GM08714 (cell line): ENCODE results near the gene NID1.

Experiments used
- H3K4me3 ChIP-seq: fragments of 200-500 bp; sonication (Bioruptor generic); 2 replicates; pipeline ENCODE4 v1.5.1; 2014; ENCODE audit warnings: mild to moderate bottlenecking, low read length, inconsistent platforms
- ZNF274 ChIP-seq: IDR thresholded peaks from 2 replicates; pipeline ENCODE4 v1.6.1; 2012; ENCODE audit warnings: mild to moderate bottlenecking, low read depth, low read length

The NID1 gene

DNA sequence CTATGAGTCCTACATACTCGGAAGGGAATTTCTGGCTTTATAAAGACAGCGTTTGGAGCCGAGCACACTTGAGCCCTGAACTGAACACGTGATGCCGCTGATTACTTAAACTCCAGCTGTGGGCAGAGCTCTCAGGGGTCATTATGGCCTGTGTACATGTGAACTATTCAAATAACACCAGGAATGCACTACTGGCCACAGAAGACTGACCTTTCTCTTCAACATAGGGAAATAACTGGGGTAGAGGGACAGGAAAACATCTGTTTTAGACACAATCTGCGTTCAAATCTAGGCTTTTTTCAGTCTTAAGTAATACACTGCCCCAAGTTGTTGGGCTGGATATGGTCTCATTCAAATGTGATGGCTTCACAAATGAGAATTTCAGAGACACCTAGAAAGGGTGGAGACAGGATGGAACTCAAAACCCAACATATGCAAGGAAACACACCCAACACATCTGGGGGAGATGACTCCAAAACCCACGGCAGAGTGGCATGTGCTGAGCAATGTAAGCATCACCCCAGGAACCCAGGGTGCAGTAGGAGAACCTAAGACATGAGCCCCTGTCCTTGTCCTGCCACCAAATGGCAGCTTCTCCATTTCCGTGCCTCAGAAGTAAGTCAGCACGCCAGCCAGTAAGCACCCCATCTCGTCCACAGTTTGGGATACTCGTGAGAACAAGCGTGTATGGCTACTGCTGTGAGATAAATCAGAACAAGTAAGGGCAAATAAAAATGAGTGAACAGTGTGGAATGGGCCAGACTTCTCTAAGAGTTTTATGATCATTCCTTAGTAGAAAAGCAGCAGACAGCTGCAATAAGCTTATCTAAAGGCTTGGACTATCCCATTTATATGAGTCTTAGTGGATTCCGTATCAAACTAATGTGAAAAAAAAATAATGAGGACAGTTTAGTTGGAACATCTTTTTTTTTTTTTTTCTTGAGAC is 24.9 kb downstream of the NID1 start:
- TF ChIP-seq ZNF274: no peak
- H3K4me3 ChIP-seq: no peak overlapping the region

DNA sequence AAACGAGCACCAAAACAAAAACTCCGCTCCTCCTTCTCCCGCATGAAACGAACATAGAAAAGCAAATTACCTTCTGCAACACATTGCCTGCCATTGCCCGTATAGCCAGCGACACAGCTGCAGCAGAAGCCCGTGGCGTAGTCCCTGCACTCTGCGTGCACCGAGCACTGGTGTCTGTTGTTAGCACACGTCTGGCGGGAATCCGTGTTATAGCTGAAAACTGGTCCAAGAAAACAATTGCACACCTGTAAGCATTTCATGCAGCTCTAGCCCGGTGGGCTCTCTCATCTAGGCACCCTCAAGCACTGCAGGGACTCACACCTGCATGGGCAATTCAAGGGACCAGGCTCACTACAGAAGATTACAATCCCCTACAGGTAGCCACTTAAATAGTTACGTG is 26.9 kb downstream of the NID1 start:
- H3K4me3 ChIP-seq: no peak overlapping the region
- no peak for TF ChIP-seq ZNF274

DNA sequence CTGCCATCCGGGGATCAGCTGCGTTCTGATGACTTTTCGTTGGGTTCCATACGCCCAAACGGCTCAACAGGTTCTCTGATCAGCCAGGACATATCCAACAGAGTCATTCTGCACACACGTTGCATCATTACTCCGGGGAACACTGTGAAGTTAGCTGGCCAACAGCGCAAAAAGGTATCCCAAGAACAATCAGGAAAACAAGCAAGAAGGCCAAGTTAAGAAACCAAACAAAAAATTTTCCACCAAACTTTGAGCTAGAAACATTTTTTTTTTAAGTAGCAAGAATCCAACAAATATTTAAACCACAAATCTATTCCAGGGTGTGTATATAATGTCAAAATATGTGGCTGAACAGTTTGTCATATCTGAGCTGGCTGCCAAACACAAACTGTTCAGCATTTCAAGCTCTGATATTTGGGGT is 29.2 kb downstream of the NID1 start:
- no peak for TF ChIP-seq ZNF274
- no peak overlapping the region for H3K4me3 ChIP-seq

DNA sequence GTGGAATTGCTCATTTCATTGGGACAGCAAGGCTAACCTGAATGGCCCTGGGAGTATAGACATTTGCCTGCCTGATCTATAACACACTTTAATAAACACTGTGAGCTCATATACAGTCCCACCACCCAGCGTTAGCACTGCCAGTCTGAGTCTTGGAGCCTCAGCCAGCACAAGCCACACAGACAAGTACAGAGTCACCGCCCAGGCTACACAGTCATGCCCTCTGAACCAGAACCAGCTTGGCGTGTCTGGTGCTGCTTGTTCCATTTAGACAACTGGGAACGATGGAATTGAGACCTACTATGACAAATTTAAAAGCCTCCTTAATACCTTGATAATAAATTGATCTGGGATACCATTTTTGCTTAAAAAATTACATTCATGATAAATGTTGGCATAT is 31.6 kb downstream of the NID1 start:
- TF ChIP-seq ZNF274: no peak

DNA sequence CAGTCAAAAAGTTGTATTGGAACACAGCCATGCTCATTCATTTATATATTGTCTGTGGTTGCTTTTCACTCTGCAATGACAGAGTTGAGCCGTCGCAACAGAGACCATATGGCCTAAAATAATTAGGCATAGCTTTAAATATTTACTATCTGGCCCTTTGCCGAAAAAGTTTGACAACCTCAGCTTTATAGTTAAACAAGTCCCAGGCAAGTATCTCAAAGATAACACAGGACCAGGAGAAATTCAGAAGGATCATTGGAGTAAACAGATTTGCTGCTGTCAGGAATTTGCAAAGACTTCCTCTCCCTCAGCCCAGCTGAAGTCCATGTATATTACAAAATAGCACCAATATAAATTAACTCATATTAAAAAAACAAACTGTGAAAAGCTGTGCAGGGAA is 34.4 kb downstream of the NID1 start:
- no peak for TF ChIP-seq ZNF274
- H3K4me3 ChIP-seq: no peak overlapping the region

More for the DNA sequence above, 31.6 kb downstream of the NID1 start:
- H3K4me3 ChIP-seq: no peak overlapping the region

DNA sequence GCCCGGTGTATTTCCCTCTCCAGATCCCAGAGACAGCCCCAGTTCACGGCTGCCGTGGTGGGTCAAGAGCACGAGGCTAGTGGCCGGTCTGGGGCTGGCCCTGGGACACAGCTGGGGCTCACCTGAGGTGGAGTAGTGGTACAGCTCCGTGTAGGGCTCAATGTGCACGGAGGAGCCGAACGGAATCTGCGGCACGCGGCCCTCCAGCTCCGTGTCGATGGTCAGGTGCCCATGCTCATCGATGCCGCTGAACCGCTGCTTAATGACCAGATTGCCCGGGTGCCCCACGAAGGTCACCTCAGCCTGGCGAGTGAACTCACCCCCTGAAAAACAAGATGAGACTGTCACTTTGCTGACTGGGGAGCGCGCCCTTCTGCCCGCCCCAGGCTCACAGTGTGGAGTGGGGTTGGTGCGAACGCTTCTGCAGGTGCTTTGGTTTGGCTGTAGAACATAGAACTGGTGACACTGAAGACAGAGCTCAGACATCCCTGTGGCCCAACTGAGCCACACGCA is 35.4 kb downstream of the NID1 start:
- TF ChIP-seq ZNF274: no peak

DNA sequence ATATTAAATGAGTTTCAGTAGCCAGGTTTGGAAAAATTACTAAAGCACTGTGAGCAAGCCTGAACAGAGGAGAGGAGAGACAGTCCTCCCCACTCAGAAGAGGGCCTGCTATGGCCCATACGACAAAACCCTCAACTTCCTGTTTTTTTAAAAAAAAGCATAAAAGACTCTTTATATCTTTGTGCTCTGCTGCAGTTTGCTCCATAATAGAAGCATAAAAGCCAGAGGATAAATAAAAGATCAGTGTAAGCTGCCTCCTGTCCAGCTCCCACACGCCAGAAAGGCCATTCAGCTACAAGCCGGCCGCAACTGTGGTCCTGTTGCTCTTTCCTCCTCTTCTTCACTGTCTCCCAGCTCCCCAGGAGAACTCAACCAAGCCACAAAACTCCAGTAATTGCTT is 37.8 kb downstream of the NID1 start:
- H3K4me3 ChIP-seq: no peak overlapping the region
- no peak for TF ChIP-seq ZNF274

More for the DNA sequence above, 35.4 kb downstream of the NID1 start:
- no peak overlapping the region for H3K4me3 ChIP-seq

DNA sequence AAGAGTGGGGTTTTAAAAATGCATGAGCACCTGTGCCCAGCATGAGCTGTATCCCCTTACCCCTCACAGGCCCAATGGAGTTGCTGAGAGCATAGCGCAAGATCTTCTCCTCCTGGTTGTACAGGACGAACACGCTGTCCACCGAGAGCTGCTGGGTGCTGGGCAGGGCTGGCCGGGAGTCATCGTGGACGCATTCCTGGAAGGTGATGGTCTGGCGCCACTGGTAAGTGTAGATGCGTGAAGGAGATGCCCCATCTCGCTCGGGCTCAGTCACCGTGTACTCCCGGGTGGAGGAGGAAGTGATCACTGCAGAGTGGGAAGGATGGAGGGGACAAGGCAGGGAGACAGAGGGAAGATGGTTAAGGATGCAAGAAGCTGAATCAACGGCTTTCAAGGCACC is 39.1 kb downstream of the NID1 start:
- TF ChIP-seq ZNF274: no peak
- no peak overlapping the region for H3K4me3 ChIP-seq

DNA sequence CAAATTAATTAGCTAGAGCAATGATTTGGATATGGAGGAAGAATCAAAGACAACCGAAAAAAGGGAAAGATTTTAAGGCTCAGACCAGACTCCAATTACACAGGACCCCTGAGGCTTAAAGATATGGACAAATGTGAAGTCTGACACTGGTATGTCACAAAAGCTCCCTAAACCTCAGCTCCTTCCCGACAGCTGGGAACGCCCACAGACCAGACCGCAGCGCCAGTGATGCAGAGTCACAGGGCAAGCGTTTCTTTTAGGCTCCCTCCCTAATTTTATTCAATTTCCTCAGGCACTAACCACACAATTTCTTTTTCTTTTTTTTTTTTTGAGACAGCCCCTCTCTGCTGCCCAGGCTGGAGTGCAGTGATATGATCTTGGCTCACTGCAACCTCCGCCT is 40.2 kb downstream of the NID1 start:
- H3K4me3 ChIP-seq: no peak overlapping the region
- TF ChIP-seq ZNF274: no peak

DNA sequence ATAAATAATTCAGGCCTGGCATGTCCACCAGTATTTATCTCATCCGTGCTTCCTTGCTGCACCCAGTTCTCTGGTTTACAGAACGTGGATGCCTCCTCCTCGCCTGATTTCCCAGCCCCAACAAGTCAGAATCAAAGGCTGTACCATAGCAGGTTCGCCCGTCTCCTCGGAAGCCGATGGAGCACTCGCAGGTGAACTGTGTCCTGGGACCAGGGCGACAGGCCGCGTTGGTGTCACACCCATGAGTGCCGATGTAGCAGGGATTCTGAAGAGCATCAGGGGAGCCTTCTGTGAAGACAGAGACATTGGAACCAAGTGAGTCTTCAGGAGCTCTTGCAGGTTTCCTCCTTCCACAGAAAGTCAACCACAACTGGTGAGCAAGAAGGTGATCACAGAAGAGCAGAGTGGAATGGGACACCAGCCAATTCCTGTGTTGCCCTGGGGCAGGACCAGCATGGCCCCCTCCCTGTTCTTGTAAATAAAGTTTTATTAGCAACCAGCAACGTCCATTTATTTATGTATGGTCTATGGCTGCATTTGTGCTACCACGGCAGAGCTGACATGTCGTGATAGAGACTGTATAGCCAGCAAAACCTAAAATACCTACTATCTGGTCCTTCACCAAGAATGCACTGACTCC is 40.8 kb downstream of the NID1 start:
- TF ChIP-seq ZNF274: no peak
- no peak overlapping the region for H3K4me3 ChIP-seq

DNA sequence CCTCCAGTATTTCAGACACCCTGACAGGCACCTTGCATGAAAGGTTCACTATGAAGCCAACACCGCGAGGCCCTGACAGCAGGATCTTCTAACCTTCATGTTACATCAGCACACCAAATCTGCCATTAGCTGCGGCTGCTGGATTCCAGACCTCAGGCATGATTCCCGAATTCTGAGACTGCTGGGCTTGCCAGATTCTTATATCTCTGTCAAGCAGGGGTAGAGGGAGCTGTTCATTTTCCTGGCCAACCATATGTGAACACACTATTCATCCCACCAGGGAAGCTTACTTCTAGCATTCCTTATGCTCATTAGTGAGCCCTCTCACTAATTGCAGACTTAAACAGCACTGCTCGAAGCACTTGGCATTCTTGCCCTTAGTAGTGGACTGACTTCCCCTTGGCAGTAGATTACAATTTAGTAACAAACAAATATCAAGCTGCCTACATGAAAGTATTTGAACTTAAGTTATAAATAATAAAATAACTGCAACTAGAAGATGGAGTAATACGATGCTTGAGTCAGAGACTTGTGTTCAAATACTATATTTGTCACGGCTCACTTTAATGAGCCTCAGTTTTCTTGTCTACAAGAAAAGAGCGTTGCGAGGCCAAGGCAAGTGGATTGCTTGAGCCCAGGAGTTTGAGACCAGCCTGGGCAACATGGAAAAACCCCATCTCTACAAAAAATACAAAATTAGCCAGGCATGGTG is 43.3 kb downstream of the NID1 start:
- H3K4me3 ChIP-seq: no peak overlapping the region
- TF ChIP-seq ZNF274: no peak

DNA sequence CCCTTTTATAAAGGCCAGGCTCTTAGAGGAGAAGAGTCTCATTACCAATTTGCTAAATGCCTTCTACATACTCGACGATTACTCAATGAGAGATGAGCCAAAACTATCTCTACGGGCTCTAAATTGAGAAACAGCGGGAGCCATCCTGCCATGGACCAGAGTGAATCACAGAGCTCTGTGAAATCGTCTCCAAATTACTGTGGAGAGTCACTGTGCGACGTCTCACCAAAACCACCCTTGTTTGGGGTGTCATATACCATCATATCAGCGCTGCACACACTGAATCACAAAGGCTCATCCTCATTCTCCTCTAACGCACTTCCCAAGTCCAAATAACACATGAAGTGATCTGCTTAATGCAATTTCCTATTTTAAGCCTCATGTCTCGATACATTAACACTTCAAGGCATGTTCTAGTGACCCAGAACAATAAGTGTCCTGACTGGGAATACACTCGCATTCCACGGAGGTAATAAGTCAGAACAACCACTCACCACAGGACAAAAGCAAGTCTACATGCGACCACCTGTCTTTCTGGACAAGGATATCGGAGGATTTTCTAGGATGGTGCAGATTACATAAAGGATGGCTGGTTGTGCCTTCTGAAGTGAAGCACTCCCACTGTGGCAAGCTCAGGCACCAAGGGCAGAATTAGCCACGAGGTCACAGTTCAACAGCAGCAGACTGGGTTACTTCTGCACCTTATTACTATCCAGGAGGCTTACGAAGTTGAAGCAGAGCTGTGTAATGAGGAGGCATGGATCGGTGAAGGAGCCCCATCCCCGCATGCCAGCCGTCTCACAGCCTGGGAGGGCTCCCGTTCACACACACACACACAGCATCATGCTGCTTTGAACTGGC is 44.3 kb downstream of the NID1 start:
- no peak overlapping the region for H3K4me3 ChIP-seq
- no peak for TF ChIP-seq ZNF274

DNA sequence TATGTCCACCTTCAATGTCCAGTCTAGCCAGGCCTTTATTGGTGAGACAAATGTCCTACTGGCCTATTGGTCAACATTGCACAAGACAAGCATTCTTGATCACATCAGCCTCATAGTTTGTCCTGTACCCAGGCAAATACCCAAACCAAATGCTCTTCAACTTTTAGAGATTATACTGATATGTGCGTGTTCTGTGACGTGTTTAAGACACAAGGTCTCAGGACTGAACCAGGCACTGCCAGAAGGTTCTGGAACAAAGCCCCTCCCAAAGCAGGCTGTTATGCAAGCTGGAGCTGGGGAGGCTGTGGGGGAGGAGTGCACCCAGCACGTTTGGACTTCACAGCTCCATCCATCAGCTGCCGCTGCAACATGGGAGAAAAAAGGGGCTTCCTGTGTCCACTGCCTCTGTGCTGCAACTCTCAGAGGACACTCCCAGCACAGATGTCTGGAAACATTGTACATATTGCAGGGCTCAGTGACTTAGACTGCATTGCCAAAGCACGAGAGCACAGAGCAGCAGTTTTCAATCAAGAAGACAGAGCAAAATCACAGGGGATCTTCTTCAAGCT is 45.9 kb downstream of the NID1 start:
- H3K4me3 ChIP-seq: no peak overlapping the region
- no peak for TF ChIP-seq ZNF274
